ENCODE results near the gene PKIG.

Gene PKIG

DNA sequence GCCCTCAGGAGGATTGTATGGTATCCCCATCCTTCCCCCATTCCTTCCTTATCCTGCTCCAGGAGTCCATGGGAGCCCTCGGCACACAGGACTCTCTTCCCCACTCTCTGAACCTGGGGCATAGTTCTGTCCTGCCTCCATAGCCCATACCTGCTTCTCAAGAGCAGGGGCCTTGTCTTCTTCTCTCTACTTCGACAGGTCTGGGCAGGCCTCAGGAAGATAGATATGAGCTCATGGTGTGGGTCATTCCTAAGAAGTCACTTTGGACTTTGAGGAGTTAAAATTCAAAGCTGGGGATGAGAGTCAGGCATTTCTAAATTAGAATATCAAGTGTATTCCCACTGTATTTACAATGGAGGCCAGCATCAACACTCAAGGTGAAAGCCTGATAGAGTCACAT, 77.6 kb downstream of the PKIG start:
- no peaks in the 10 kb centered on the region for H3K4me1 ChIP-seq
- H3K4me3 ChIP-seq: no peak overlapping the region
- no peak for DNase-seq
- H3K27me3 ChIP-seq: peaks cover 0 to 3% of the 10 kb centered on the region in 2 donors
- no peak for TF ChIP-seq CTCF (IDR thresholded peaks at IDR 0.05)
- H3K27ac ChIP-seq: no peak overlapping the region
- no peaks in the 10 kb centered on the region for H3K36me3 ChIP-seq
- H3K9me3 ChIP-seq: no peaks in the 10 kb centered on the region
- intact Hi-C loops (cut with DNase I; ENCODE audit: low total_unique reads): no loop called here

DNA sequence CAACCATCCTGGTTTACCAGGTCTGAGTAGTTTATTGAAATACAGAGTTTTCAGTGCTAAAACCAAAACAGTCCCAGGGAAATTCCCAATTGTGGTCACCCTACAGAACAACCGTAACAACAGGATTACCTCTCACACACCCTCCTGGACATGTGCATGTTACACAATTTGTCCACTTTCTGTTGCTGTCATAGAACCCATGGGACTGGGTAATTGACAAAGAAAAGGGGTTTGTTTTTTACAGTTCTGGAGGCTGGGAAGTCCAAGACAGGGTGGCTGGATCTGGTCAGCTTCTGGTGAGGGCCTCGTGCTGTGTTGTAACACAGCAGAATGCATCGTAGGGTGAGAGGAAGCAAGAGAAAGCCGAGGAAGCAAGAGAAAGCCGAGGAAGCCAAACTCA, 78.2 kb downstream of the PKIG start:
- no peaks in the 10 kb centered on the region for H3K4me1 ChIP-seq
- no peak for DNase-seq
- no peak overlapping the region for H3K4me3 ChIP-seq
- intact Hi-C loops (cut with DNase I; ENCODE audit: low total_unique reads): no loop called here
- no peak for TF ChIP-seq CTCF (IDR thresholded peaks at IDR 0.05)
- peaks cover 0 to 3% of the 10 kb centered on the region in 2 donors for H3K27me3 ChIP-seq
- no peaks in the 10 kb centered on the region for H3K36me3 ChIP-seq
- H3K27ac ChIP-seq: no peak overlapping the region
- H3K9me3 ChIP-seq: no peaks in the 10 kb centered on the region

DNA sequence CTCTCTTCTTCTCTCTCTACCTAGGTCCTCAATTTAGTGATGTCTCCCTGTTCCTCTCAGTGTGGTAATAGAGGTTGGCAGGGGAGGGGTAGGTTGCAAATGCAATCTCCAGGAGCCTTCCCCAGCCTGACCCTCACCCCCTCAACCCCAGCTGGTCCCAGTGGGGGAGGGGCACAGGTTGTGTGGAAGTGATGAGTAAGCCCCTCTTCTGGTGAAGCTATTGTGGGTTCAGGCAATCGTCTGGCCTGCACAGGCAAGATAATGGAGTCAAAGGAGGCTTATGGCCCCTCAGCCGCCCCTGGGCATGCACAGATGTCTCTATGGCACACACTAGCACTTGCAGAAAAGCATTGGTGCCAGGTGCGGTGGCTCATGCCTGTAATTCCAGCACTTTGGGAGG, 79.9 kb downstream of the PKIG start:
- no peak for DNase-seq
- no peak overlapping the region for H3K27ac ChIP-seq
- H3K27me3 ChIP-seq: peaks cover 0 to 3% of the 10 kb centered on the region in 2 donors
- H3K36me3 ChIP-seq: no peaks in the 10 kb centered on the region
- no peaks in the 10 kb centered on the region for H3K4me1 ChIP-seq
- intact Hi-C loops (cut with DNase I; ENCODE audit: low total_unique reads): no loop called here
- H3K9me3 ChIP-seq: no peaks in the 10 kb centered on the region
- no peak overlapping the region for H3K4me3 ChIP-seq
- no peak for TF ChIP-seq CTCF (IDR thresholded peaks at IDR 0.05)

- Histone ChIP-seq H3K27me3 (peaks cover 0 to 3% of the 10 kb centered on the region in 2 donors), H3K4me3 (no peak overlapping the region), H3K36me3 (no peaks in the 10 kb centered on the region), H3K4me1 (no peaks in the 10 kb centered on the region), H3K27ac (no peak overlapping the region), H3K9me3 (no peaks in the 10 kb centered on the region)
- no peak for DNase-seq
- intact Hi-C loops (cut with DNase I; ENCODE audit: low total_unique reads): no loop called here
- no peak for TF ChIP-seq CTCF (IDR thresholded peaks at IDR 0.05)
Measured at GRCh38 chr20:44664131-44664530, 81.8 kb downstream of the PKIG start.

DNA sequence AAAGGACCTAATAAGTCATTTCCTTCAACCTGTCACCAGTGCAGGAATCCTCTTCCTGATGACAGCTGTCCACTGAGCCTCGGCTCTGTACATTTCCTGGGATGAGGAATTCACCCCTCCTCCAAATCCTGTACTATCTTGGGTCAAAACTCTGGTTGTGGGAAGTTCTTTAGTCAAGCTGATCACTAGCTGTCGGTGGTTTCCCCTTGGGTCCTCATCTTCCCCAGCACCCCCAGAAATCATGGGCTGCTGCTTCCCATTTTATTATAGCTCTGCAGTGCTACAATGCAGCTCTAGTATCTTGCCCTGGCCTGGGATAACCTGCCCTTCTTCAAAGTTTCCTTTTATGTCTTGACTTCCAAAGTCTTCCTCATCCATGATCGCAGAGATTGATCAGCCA, 83.7 kb downstream of the PKIG start:
- Histone ChIP-seq H3K36me3 (no peaks in the 10 kb centered on the region), H3K4me1 (no peaks in the 10 kb centered on the region), H3K4me3 (no peak overlapping the region), H3K27me3 (peaks cover 0 to 3% of the 10 kb centered on the region in 2 donors), H3K27ac (no peak overlapping the region), H3K9me3 (no peaks in the 10 kb centered on the region)
- intact Hi-C loops (cut with DNase I; ENCODE audit: low total_unique reads): no loop called here
- TF ChIP-seq CTCF (IDR thresholded peaks at IDR 0.05): no peak
- no peak for DNase-seq

All from tibial artery (tissue), 4 donors.